Coronary artery (tissue), 2 donors: ENCODE measurements around the gene ERAS.
"Not testable (repeated sequence)": the region's sequence is repeated elsewhere in the genome, so short reads cannot be mapped to it uniquely, and the experiment has no call there.

ENCODE experiments used
- DNase-seq: peaks from one replicate; pipeline ENCODE4 v3.0.0-alpha.2; 2017; ENCODE audit warnings: low spot score
- H3K27ac ChIP-seq, 2 donors: fragments of 200-600 bp; sonication (generic); one replicate each; pipeline ENCODE4 v1.5.1; 2016 to 2019
- H3K4me3 ChIP-seq: fragments of 200-600 bp; sonication (generic); 2 replicates; pipeline ENCODE4 v1.5.1; 2016; ENCODE audit warnings: mild to moderate bottlenecking, moderate library complexity
- CTCF ChIP-seq: fragments of 200-600 bp; sonication (generic); IDR thresholded peaks from one replicate; pipeline ENCODE4 v1.5.1; 2019; ENCODE audit warnings: antibody characterized with exemption

ERAS gene

GRCh38 chrX:48831909-48832291, 5.6 kb downstream of the ERAS start:
- no peak overlapping the region for H3K4me3 ChIP-seq
- no peak for DNase-seq
- no peak overlapping the region for H3K27ac ChIP-seq
- no peak for TF ChIP-seq CTCF

GRCh38 chrX:48833542-48834138, 7.3 kb downstream of the ERAS start:
- Histone ChIP-seq H3K27ac (no peak overlapping the region), H3K4me3 (no peak overlapping the region)
- DNase-seq = no peak
- TF ChIP-seq CTCF = no peak

DNA sequence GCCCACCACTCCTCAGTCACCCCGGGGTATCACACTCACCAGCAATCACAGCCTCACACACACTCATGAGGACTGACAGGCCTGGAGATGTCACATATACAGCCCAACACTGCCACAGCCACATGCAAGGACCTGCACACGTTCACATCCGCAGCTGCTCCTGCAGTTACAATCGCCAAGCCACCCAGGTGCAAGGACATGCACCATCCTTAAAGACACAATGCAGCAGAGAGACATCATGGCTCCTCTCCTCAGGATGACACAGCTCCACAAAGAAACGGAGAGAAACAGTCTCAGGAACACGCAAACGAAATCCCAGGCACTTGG, 8.0 kb downstream of the ERAS start:
- TF ChIP-seq CTCF = no peak
- no peak overlapping the region for H3K27ac ChIP-seq
- no peak for DNase-seq
- no peak overlapping the region for H3K4me3 ChIP-seq

GRCh38 chrX:48835524-48836329, 9.4 kb downstream of the ERAS start, which contains the start of gene PCSK1N:
Gene PCSK1N (minus strand): TSS chrX:48835610. CDS start chrX:48835532, 78 bp downstream.
- Histone ChIP-seq H3K4me3 (peak within 1 kb of the TSS; percentile 45), H3K27ac (no peak within 1 kb of the TSS)
- no peak for DNase-seq
- no peak for TF ChIP-seq CTCF

GRCh38 chrX:48839686-48840085, 13.4 kb downstream of the ERAS start:
- no peak overlapping the region for H3K27ac ChIP-seq
- no peak for TF ChIP-seq CTCF
- no peak for DNase-seq
- H3K4me3 ChIP-seq = no peak overlapping the region

- Histone ChIP-seq H3K27ac (no peak overlapping the region), H3K4me3 (no peak overlapping the region)
- no peak for DNase-seq
- no peak for TF ChIP-seq CTCF
Measured at GRCh38 chrX:48848847-48849246, 22.5 kb downstream of the ERAS start.

- H3K27ac ChIP-seq = no peak overlapping the region
- no peak overlapping the region for H3K4me3 ChIP-seq
- TF ChIP-seq CTCF = no peak
- no peak for DNase-seq
Measured at GRCh38 chrX:48852857-48853256, 26.5 kb downstream of the ERAS start.

GRCh38 chrX:48853494-48853893, 27.2 kb downstream of the ERAS start:
- DNase-seq, H3K4me3 ChIP-seq, H3K27ac ChIP-seq: not testable (repeated sequence)

GRCh38 chrX:48854121-48854804, 27.9 kb downstream of the ERAS start:
- not testable (repeated sequence) for DNase-seq, H3K4me3 ChIP-seq, H3K27ac ChIP-seq
